GM23338 (cell line): ENCODE data around the gene GRIFIN. TPM values are rescaled to one million over a fixed set of nuclear protein-coding genes. Genes with fewer than 3 reads are reported as not detected.

Experiments used
- ATAC-seq: fragments of 200-7000 bp; cut with Tn5 transposase; 3 replicates; pipeline ENCODE4 v1.9.1; 2020
- DNase-seq: peaks from one replicate; pipeline ENCODE4 v3.0.0-alpha.2; 2015; ENCODE audit warnings: low spot score
- H2AFZ ChIP-seq: fragments of 200-600 bp; sonication (generic); 2 replicates; pipeline ENCODE4 v1.8.0; 2016; ENCODE audit warnings: antibody characterized with exemption, mild to moderate bottlenecking, moderate library complexity
- H3F3A ChIP-seq: fragments of 200-600 bp; sonication (generic); replicated peaks from 2 replicates; pipeline ENCODE4 v1.8.0; 2017; ENCODE audit warnings: antibody characterized with exemption, mixed run types, low read depth
- H3K27ac ChIP-seq: fragments of 200-600 bp; sonication (generic); 2 replicates; pipeline ENCODE4 v1.6.1; 2016; ENCODE audit warnings: low read depth
- H3K27me3 ChIP-seq: fragments of 200-600 bp; sonication (generic); 2 replicates; pipeline ENCODE4 v1.8.0; 2016; ENCODE audit warnings: mild to moderate bottlenecking, mixed run types, moderate library complexity; ENCODE audit not compliant: insufficient read depth
- H3K36me3 ChIP-seq: fragments of 200-600 bp; sonication (generic); 2 replicates; pipeline ENCODE4 v1.8.0; 2016; ENCODE audit warnings: mild to moderate bottlenecking; ENCODE audit not compliant: insufficient read depth
- H3K4me1 ChIP-seq: fragments of 200-600 bp; sonication (generic); 2 replicates; pipeline ENCODE4 v1.8.0; 2016; ENCODE audit warnings: mild to moderate bottlenecking, moderate library complexity; ENCODE audit not compliant: insufficient read depth
- H3K4me2 ChIP-seq: fragments of 200-600 bp; sonication (generic); 2 replicates; pipeline ENCODE4 v1.7.1; 2017; ENCODE audit warnings: mixed run types
- H3K4me3 ChIP-seq: fragments of 200-600 bp; sonication (generic); 2 replicates; pipeline ENCODE4 v1.6.1; 2016; ENCODE audit warnings: mixed run types
- H3K79me2 ChIP-seq: fragments of 200-600 bp; sonication (generic); replicated peaks from 2 replicates; pipeline ENCODE4 v1.8.0; 2017; ENCODE audit warnings: mild to moderate bottlenecking; ENCODE audit not compliant: insufficient read depth
- H3K9me2 ChIP-seq: fragments of 200-600 bp; sonication (generic); 2 replicates; pipeline ENCODE4 v1.8.0; 2017; ENCODE audit not compliant: insufficient read depth
- H4K20me1 ChIP-seq: fragments of 200-600 bp; sonication (generic); replicated peaks from 2 replicates; pipeline ENCODE4 v1.8.0; 2017; ENCODE audit warnings: mild to moderate bottlenecking; ENCODE audit not compliant: insufficient read depth
- H3K27ac Mint-ChIP-seq: 2 replicates; pipeline ENCODE4 v1.8.0; 2020; ENCODE audit warnings: inconsistent platforms, mild to moderate bottlenecking, moderate library complexity, mixed read lengths
- H3K27me3 Mint-ChIP-seq: 3 replicates; pipeline ENCODE4 v1.8.0; 2022; ENCODE audit warnings: low read depth, mild to moderate bottlenecking, moderate library complexity, mixed read lengths, inconsistent platforms; ENCODE audit not compliant: insufficient read depth, poor library complexity
- H3K36me3 Mint-ChIP-seq: 3 replicates; pipeline ENCODE4 v1.8.0; 2021; ENCODE audit warnings: low read depth, mild to moderate bottlenecking, inconsistent platforms, moderate library complexity, mixed read lengths
- H3K4me1 Mint-ChIP-seq: 3 replicates; pipeline ENCODE4 v1.8.0; 2020; ENCODE audit warnings: mild to moderate bottlenecking, inconsistent platforms, mixed read lengths
- H3K4me3 Mint-ChIP-seq: 3 replicates; pipeline ENCODE4 v1.8.0; 2021; ENCODE audit warnings: moderate library complexity, mild to moderate bottlenecking, inconsistent platforms, mixed read lengths
- H3K9me3 Mint-ChIP-seq: 3 replicates; pipeline ENCODE4 v1.8.0; 2020; ENCODE audit warnings: moderate library complexity, mild to moderate bottlenecking, inconsistent platforms, mixed read lengths
- JUNB ChIP-seq: IDR thresholded peaks from one replicate; pipeline ENCODE4 v1.6.1; 2016; ENCODE audit warnings: antibody characterized with exemption; ENCODE audit not compliant: unreplicated experiment
- STAT1 ChIP-seq: IDR thresholded peaks from one replicate; pipeline ENCODE4 v1.6.1; 2016; ENCODE audit warnings: antibody characterized with exemption; ENCODE audit not compliant: unreplicated experiment
- ZNF114 ChIP-seq: fragments of 250-450 bp; sonication (Bioruptor Pico); IDR thresholded peaks from 2 replicates; pipeline ENCODE4 v1.5.0; 2020; ENCODE audit warnings: mild to moderate bottlenecking, moderate library complexity
- ZNF331 ChIP-seq: fragments of 250-450 bp; sonication (Bioruptor Pico); IDR thresholded peaks from 2 replicates; pipeline ENCODE4 v1.5.0; 2020; ENCODE audit warnings: low read depth, mild to moderate bottlenecking, moderate library complexity
- ZNF462 ChIP-seq: fragments of 250-450 bp; sonication (Bioruptor Pico); IDR thresholded peaks from 2 replicates; pipeline ENCODE4 v1.5.0; 2020; ENCODE audit warnings: mild to moderate bottlenecking, moderate library complexity
- polyA plus RNA-seq: library from polyadenylated mRNA; unstranded; fragments of >200 nt; fragmentation: Nextera tagmentation; extraction: Ambion mirVana; gene quantifications from 2 replicates; pipeline ENCODE4 v1.2.1, GENCODE V29; 2016
- total RNA-seq: library from RNA; depleted of rRNA; stranded (reverse); fragments of >200 nt; shearing (Covaris generic); gene quantifications from 2 replicates; pipeline ENCODE4 v1.2.3, GENCODE V29; 2014

Gene GRIFIN
- total and polyA plus RNA-seq, 2 experiments from 2014 or later: not detected

GRCh38 chr7:2495418-2496299 is 19.5 kb upstream of the GRIFIN start:
- Histone ChIP-seq H3K27ac (no peak overlapping the region), H3K4me2 (peak overlapping the region; percentile 43; the same call in 1 of the 2 replicates), H4K20me1 (no peaks in the 10 kb centered on the region), H2AFZ (peak overlapping the region; percentile 81), H3K36me3 (no peaks in the 10 kb centered on the region), H3F3A (no peaks in the 10 kb centered on the region), H3K9me2 (no peaks in the 10 kb centered on the region), H3K79me2 (no peaks in the 10 kb centered on the region), H3K4me1 (peaks cover 13% of the 10 kb centered on the region; the same call in 1 of the 2 replicates), H3K27me3 (no peaks in the 10 kb centered on the region), H3K4me3 (no peak overlapping the region)
- Mint-ChIP-seq H3K27ac (no peak overlapping the region), H3K27me3 (peaks cover 16% of the 10 kb centered on the region), H3K4me3 (no peak overlapping the region), H3K36me3 (no peaks in the 10 kb centered on the region; the same call in 1 of the 3 replicates), H3K9me3 (peaks cover 3% of the 10 kb centered on the region; the same call in 2 of the 3 replicates), H3K4me1 (peaks cover 39% of the 10 kb centered on the region)
- peak; percentile 23 for ATAC-seq
- DNase-seq: peak; percentile 80
- TF ChIP-seq ZNF462 (CRISPR knock-in tag) (no peak), JUNB (no peak), STAT1 (no peak), ZNF114 (CRISPR knock-in tag) (no peak), ZNF331 (CRISPR knock-in tag) (no peak)
